ENCODE results near the gene AJAP1. TPM values are rescaled to one million over a fixed set of nuclear protein-coding genes. Genes with fewer than 3 reads are reported as not detected.

The AJAP1 gene
- polyA plus RNA-seq, 1 donor from 2014 or later: 7.9 TPM

DNA sequence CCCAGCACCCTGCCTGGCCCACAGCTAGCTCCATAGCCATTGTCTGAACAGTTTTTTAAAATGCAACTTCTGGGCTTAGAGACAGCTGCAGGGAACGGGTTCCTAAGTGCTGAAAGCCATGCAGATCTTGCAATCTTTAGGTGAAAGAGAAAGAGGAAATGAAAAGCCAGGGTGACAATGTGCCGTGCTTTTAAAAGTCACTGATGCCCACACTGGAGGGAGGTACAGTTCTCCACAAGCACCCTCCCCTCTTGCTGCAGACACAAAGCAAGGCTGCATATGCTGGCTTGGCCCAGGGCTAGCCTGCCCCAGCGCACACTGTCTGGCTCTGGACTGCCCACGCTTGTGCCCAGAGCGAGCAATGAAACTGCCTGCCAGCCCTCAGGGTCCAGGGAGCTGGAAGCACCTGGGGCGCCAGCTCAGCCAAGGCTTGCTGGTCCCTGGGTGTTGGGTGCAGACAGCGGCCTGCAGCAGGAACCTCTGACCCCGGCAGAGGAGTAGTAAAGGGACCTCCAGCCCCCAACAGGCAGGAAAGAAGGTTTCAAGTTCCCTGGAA lies 70.4 kb downstream of the AJAP1 start:
- H3K9me2 ChIP-seq (ENCODE audit: insufficient read depth, low read length): no peaks in the 10 kb centered on the region
- no peak overlapping the region for H3K27ac ChIP-seq (ENCODE audit: low read length)
- H3K4me2 ChIP-seq (ENCODE audit: low read length): no peak overlapping the region
- H4K20me1 ChIP-seq (ENCODE audit: insufficient read depth): no peaks in the 10 kb centered on the region
- no peaks in the 10 kb centered on the region for H3K79me2 ChIP-seq (replicated peaks; ENCODE audit: insufficient read depth, low read length)
- H3K36me3 ChIP-seq (ENCODE audit: insufficient read depth, low read length): no peaks in the 10 kb centered on the region
- H3K9ac ChIP-seq (ENCODE audit: low read length): no peak overlapping the region
- H2AFZ ChIP-seq (ENCODE audit: low read depth, low read length): no peak overlapping the region
- H3K9me3 ChIP-seq (ENCODE audit: low read length): no peaks in the 10 kb centered on the region
- TF ChIP-seq EZH2 (IDR thresholded peaks at IDR 0.05; ENCODE audit: borderline replicate concordance, insufficient read depth, low read length, poor library complexity, severe bottlenecking) (no peak), MXI1 (conservative IDR thresholded peaks at IDR 0.05; ENCODE audit: poor library complexity, severe bottlenecking) (no peak), TAF1 (IDR thresholded peaks at IDR 0.05; ENCODE audit: low read depth) (no peak), EP300 (conservative IDR thresholded peaks at IDR 0.05; ENCODE audit: poor library complexity, severe bottlenecking) (no peak), RAD21 (conservative IDR thresholded peaks at IDR 0.05) (no peak), POLR2AphosphoS5 (IDR thresholded peaks at IDR 0.05) (no peak), SMC3 (conservative IDR thresholded peaks at IDR 0.05; ENCODE audit: poor library complexity) (no peak)
- TF ChIP-seq, protein P1, sequence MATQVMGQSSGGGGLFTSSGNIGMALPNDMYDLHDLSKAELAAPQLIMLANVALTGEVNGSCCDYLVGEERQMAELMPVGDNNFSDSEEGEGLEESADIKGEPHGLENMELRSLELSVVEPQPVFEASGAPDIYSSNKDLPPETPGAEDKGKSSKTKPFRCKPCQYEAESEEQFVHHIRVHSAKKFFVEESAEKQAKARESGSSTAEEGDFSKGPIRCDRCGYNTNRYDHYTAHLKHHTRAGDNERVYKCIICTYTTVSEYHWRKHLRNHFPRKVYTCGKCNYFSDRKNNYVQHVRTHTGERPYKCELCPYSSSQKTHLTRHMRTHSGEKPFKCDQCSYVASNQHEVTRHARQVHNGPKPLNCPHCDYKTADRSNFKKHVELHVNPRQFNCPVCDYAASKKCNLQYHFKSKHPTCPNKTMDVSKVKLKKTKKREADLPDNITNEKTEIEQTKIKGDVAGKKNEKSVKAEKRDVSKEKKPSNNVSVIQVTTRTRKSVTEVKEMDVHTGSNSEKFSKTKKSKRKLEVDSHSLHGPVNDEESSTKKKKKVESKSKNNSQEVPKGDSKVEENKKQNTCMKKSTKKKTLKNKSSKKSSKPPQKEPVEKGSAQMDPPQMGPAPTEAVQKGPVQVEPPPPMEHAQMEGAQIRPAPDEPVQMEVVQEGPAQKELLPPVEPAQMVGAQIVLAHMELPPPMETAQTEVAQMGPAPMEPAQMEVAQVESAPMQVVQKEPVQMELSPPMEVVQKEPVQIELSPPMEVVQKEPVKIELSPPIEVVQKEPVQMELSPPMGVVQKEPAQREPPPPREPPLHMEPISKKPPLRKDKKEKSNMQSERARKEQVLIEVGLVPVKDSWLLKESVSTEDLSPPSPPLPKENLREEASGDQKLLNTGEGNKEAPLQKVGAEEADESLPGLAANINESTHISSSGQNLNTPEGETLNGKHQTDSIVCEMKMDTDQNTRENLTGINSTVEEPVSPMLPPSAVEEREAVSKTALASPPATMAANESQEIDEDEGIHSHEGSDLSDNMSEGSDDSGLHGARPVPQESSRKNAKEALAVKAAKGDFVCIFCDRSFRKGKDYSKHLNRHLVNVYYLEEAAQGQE (IDR thresholded peaks at IDR 0.05; ENCODE audit: borderline replicate concordance): no peak
- TF ChIP-seq, protein P2, sequence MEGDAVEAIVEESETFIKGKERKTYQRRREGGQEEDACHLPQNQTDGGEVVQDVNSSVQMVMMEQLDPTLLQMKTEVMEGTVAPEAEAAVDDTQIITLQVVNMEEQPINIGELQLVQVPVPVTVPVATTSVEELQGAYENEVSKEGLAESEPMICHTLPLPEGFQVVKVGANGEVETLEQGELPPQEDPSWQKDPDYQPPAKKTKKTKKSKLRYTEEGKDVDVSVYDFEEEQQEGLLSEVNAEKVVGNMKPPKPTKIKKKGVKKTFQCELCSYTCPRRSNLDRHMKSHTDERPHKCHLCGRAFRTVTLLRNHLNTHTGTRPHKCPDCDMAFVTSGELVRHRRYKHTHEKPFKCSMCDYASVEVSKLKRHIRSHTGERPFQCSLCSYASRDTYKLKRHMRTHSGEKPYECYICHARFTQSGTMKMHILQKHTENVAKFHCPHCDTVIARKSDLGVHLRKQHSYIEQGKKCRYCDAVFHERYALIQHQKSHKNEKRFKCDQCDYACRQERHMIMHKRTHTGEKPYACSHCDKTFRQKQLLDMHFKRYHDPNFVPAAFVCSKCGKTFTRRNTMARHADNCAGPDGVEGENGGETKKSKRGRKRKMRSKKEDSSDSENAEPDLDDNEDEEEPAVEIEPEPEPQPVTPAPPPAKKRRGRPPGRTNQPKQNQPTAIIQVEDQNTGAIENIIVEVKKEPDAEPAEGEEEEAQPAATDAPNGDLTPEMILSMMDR (IDR thresholded peaks at IDR 0.05; ENCODE audit: poor library complexity, severe bottlenecking): no peak
- no peak overlapping the region for H3K4me3 ChIP-seq (ENCODE audit: low read length)
- H3F3A ChIP-seq (ENCODE audit: insufficient read depth, low read length, poor library complexity, severe bottlenecking): no peaks in the 10 kb centered on the region
- no peaks in the 10 kb centered on the region for H3K27me3 ChIP-seq (ENCODE audit: insufficient read depth, low read depth, low read length)

DNA sequence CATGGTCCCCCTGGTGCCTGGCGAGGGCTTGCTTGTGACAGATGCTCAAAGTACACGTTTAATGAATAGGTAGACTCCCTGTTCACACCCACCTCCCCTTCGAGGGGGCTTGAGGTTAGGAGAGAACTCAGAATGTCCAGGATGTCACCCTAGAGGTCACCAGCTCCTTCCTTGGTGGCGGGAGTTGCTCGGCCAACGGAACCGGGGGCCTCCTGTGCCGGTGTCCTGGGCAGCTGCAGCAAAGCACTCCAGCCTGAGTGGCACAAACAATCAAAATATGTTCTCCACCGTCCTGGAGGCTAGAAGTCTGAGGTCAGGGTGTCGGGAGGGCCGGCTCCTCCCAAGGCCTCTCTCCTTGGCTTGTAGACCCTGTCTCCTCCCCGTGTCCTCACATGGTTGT lies 71.0 kb downstream of the AJAP1 start:
- Histone ChIP-seq H3K27ac (ENCODE audit: low read length) (no peak overlapping the region), H3K27me3 (ENCODE audit: insufficient read depth, low read depth, low read length) (no peaks in the 10 kb centered on the region), H3K4me2 (ENCODE audit: low read length) (no peak overlapping the region), H2AFZ (ENCODE audit: low read depth, low read length) (no peak overlapping the region), H3K79me2 (replicated peaks; ENCODE audit: insufficient read depth, low read length) (no peaks in the 10 kb centered on the region), H3K9me3 (ENCODE audit: low read length) (no peaks in the 10 kb centered on the region), H3K36me3 (ENCODE audit: insufficient read depth, low read length) (no peaks in the 10 kb centered on the region), H4K20me1 (ENCODE audit: insufficient read depth) (no peaks in the 10 kb centered on the region), H3K4me3 (ENCODE audit: low read length) (no peak overlapping the region), H3F3A (ENCODE audit: insufficient read depth, low read length, poor library complexity, severe bottlenecking) (no peaks in the 10 kb centered on the region), H3K9me2 (ENCODE audit: insufficient read depth, low read length) (no peaks in the 10 kb centered on the region), H3K9ac (ENCODE audit: low read length) (no peak overlapping the region)
- TF ChIP-seq POLR2AphosphoS5 (IDR thresholded peaks at IDR 0.05) (no peak), SMC3 (conservative IDR thresholded peaks at IDR 0.05; ENCODE audit: poor library complexity) (no peak), RAD21 (conservative IDR thresholded peaks at IDR 0.05) (no peak), MXI1 (conservative IDR thresholded peaks at IDR 0.05; ENCODE audit: poor library complexity, severe bottlenecking) (no peak), TAF1 (IDR thresholded peaks at IDR 0.05; ENCODE audit: low read depth) (no peak), EZH2 (IDR thresholded peaks at IDR 0.05; ENCODE audit: borderline replicate concordance, insufficient read depth, low read length, poor library complexity, severe bottlenecking) (no peak), EP300 (conservative IDR thresholded peaks at IDR 0.05; ENCODE audit: poor library complexity, severe bottlenecking) (no peak)
- TF ChIP-seq, protein P2 (IDR thresholded peaks at IDR 0.05; ENCODE audit: poor library complexity, severe bottlenecking): no peak
- TF ChIP-seq, protein P1 (IDR thresholded peaks at IDR 0.05; ENCODE audit: borderline replicate concordance): no peak

Measured in neural cell (in vitro differentiated cells).